Skeletal muscle satellite cell (primary cell): ENCODE results near the gene ALK.

Experiments used
- H3K27me3 ChIP-seq: 2 replicates; pipeline ENCODE4 v1.7.0; 2013; ENCODE audit warnings: low read length; ENCODE audit not compliant: control insufficient read depth, insufficient read depth
- H3K36me3 ChIP-seq: 2 replicates; pipeline ENCODE4 v1.7.0; 2013; ENCODE audit warnings: mild to moderate bottlenecking, control low read depth, low read length; ENCODE audit not compliant: insufficient read depth
- H3K4me1 ChIP-seq: 2 replicates; pipeline ENCODE4 v1.7.0; 2013; ENCODE audit warnings: low read length; ENCODE audit not compliant: control insufficient read depth, insufficient read depth
- H3K4me2 ChIP-seq: 2 replicates; pipeline ENCODE4 v1.7.0; 2013; ENCODE audit warnings: mild to moderate bottlenecking, low read length
- H3K4me3 ChIP-seq: 2 replicates; pipeline ENCODE4 v1.7.0; 2013; ENCODE audit warnings: low read length
- H3K9ac ChIP-seq: 2 replicates; pipeline ENCODE4 v1.7.0; 2013; ENCODE audit warnings: mild to moderate bottlenecking, low read depth, low read length, moderate library complexity
- H3K9me3 ChIP-seq: replicated peaks from 2 replicates; pipeline ENCODE4 v1.7.0; 2013; ENCODE audit warnings: mild to moderate bottlenecking, control low read depth, low read length

The ALK gene

DNA sequence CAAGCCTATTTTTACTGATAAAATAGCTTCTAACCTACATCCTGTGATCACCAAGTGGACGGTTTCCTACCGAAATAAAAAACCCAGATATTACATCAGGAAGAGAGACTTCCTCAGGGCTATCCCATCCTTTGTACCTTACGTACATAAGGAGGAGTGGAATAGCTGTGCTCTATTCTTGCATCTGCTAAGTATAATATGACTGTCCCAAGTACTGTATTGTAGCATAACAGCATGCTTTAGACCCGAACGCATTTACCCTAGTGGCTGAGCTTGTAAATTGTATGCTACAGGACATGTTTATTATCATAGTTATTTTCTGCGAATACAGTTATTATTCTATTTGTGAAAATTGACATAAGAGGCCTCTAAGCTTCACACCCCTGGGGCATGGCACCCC, 503.8 kb downstream of the ALK start:
- Histone ChIP-seq H3K9me3 (no peaks in the 10 kb centered on the region), H3K4me2 (no peak overlapping the region), H3K4me1 (peaks cover 10% of the 10 kb centered on the region), H3K9ac (no peak overlapping the region), H3K36me3 (no peaks in the 10 kb centered on the region), H3K27me3 (no peaks in the 10 kb centered on the region), H3K4me3 (no peak overlapping the region)

DNA sequence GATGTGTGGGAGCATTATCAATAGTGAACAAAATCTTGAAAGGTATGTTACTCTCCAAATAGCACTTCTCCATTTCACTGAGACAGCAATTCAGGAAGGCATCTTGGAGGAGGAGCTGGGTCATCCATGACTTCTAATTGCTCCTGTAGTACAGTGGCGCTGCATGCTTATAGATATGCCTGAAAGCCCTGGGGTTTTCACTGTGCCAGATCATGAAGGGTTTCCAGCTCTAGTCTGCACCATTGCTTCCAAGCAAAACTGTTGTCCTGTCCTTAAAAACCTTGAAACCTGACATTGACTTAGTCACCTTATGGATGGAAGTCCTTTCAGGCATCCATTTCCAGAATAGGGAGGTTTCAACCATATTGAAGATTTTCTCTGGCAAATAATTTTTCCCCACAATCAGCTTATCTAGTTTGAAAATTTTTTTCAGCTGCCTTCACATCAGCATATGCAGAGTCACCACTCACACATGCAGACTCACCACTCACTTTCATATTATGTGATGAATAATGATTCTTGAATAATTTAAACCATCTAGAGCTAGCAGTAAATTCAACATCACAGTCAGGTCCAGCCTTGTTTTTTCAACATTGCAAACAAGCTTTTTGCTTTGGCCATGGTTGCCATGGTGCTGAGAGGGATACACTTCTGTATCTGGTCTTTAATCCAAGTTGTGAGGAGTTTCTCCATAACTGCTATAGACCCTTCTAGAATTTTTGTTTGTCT, 509.0 kb downstream of the ALK start:
- Histone ChIP-seq H3K9me3 (no peaks in the 10 kb centered on the region), H3K27me3 (no peaks in the 10 kb centered on the region), H3K4me2 (no peak overlapping the region)

DNA sequence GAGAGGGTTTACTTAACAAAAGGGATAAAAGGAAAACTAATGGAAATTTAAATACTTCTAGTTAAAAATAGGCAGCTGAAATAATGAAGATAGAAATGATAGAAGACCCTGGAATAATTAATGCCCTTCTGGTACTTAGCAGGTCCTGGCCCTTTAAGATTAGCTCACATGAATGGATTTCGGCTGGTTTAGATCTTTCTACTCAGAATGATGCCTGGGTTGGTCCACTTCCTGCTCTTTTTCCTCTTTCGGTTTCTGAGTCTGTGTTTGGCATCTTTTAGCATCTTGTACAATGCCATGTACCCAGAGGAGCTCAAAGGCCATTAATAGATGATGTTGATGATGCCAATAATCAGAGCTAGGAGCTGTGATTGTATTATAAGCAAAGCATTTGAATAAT, 515.7 kb downstream of the ALK start:
- H3K9ac ChIP-seq, result no peak overlapping the region
- H3K4me1 ChIP-seq, result no peaks in the 10 kb centered on the region
- H3K4me2 ChIP-seq, result no peak overlapping the region
- H3K4me3 ChIP-seq, result no peak overlapping the region
- no peaks in the 10 kb centered on the region for H3K9me3 ChIP-seq
- H3K27me3 ChIP-seq, result peaks cover 3% of the 10 kb centered on the region
- no peaks in the 10 kb centered on the region for H3K36me3 ChIP-seq

More for the DNA sequence above, 509.0 kb downstream of the ALK start:
- no peaks in the 10 kb centered on the region for H3K4me1 ChIP-seq
- H3K4me3 ChIP-seq, result no peak overlapping the region
- H3K36me3 ChIP-seq, result no peaks in the 10 kb centered on the region
- H3K9ac ChIP-seq, result no peak overlapping the region

DNA sequence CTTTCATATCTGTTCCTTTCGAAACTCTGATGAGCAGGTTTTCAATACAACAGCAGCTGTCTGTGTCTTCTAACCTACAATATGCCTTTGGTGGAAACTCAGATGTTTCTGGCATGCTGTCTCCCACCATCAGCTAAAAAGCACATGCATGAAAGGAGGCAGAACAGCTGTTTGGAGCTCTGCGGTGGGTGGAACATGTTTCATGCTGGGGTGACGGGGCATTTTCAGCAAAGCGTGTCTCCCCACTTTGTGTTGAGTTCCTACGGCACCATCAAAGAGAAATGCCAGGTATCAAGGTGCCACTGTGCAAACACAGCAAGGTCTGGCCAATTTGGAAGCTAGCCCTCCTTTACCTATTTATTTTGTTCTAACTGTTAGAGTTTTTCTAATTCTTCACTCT, 516.1 kb downstream of the ALK start:
- Histone ChIP-seq H3K9me3 (no peaks in the 10 kb centered on the region), H3K9ac (no peak overlapping the region), H3K27me3 (peaks cover 3% of the 10 kb centered on the region), H3K4me3 (no peak overlapping the region), H3K4me1 (no peaks in the 10 kb centered on the region), H3K36me3 (no peaks in the 10 kb centered on the region), H3K4me2 (no peak overlapping the region)

DNA sequence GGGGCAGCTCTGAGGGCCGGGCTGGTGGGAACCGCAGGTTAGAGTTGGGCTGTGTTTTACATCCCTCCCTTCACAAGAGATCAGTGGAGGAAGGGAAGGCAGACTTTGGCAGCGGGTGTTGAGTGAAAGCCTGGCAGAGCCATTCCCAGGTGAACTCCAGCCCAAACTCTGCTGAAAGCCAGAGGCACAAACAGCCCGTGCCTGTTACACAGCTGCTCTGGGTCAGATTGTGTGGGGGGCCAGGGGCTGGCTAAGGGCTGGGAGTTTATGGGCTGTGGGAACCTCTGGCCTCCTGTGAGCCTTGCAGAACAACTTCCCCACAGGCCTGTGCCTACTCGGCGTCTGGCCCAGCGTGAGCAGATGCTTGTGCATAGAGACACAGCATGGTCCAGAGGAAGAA, 519.4 kb downstream of the ALK start:
- peaks cover 9% of the 10 kb centered on the region for H3K4me1 ChIP-seq
- H3K36me3 ChIP-seq, result no peaks in the 10 kb centered on the region
- no peak overlapping the region for H3K4me3 ChIP-seq
- no peak overlapping the region for H3K9ac ChIP-seq
- peaks cover 3% of the 10 kb centered on the region for H3K27me3 ChIP-seq
- H3K4me2 ChIP-seq, result no peak overlapping the region
- H3K9me3 ChIP-seq, result no peaks in the 10 kb centered on the region

DNA sequence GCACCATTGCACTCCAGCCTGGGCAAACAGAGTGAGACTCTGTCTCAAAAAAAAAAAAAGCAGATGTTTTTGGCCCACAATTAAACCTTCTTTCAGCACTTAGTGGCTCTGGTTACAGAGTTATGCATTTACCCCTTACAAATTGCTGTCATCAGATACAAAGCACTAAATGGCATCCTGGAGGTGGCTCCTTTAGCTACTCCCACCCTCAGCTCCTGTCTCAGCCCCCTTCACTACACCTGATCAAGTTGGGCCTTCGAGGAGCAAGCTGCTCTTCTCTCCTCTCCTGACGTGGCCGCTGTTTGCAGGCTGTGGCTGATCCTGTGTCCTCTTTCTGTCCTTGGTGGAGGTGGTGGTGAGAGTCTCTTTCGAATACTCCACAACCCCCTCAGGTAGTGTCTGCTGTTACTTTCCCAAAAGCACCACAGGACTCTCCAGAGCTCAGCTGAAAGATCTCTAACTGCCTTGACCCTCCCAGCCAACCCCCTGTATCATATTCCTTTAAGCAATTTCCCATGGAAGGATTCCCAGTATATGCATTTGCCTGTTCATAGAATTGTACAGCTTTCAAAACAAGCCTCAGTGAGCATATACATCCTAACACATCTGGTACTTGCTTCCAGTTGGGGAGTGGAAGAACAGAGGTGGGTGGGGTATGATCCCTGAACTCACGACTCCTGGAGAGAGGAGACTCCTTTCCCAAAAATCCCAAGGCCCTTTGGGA, 520.3 kb downstream of the ALK start:
- Histone ChIP-seq H3K9ac (no peak overlapping the region), H3K36me3 (no peaks in the 10 kb centered on the region), H3K4me3 (no peak overlapping the region), H3K9me3 (no peaks in the 10 kb centered on the region), H3K4me1 (peaks cover 9% of the 10 kb centered on the region), H3K4me2 (no peak overlapping the region), H3K27me3 (peaks cover 3% of the 10 kb centered on the region)

DNA sequence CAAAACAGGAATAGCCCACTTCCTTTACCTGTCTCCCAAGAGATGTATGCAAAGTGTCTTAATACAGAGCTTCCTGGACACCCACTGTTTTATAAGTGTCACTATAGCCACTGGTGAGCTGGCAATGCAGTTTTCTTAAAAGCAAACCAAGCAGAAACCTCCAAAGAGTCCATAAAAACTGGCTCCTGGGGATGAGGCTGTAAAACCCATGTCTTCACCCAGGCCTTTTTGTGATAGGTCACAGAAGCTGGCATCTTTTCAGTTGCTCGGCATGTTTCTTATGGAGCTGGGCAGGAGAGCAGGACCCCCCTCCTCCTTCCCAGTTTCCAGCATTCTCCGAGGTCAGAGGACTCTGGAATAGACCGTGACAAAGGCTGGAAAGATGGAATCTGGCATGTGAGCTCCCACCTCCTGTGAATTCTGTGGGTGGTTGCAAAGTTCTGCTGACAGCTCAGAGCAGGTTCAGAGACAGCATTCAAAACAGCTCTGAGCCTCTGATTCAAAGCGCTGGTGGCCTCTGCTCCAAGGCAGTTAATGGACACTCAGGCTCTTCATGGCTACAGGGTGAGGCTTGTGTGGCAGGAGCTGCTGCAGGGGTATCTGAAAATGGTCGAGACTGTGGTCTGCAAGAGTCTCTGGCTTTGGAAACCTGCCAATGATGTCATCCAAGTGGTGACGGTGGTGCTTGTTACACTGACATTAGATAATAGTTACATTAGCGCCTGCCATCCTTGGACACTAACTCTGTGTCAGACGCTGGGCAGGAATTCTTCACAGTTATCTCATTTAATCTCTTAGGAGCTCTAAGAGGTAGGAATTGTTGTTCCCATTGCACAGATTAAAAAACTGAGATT, 522.8 kb downstream of the ALK start:
- no peaks in the 10 kb centered on the region for H3K27me3 ChIP-seq
- no peak overlapping the region for H3K4me3 ChIP-seq
- peaks cover 9% of the 10 kb centered on the region for H3K4me1 ChIP-seq
- no peaks in the 10 kb centered on the region for H3K9me3 ChIP-seq
- no peak overlapping the region for H3K9ac ChIP-seq
- H3K4me2 ChIP-seq, result no peak overlapping the region
- no peaks in the 10 kb centered on the region for H3K36me3 ChIP-seq

DNA sequence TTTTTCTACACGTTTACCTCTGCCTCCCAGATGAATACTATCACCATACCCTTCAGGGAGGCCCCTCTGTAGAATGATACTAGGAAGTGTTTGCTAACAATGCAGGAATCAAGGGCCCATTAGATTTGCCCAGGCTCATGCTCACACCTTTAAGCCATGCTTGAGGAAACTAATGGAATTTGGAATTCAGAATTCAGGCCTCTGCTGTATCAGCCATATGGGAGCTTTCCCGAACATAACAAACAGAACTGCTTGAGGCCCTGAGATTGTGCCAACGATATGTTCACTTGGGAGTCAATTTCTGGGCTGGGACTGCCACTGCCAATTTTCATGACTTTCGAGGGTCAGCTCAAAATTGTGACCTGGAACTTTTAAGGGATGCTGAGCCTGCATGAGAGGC, 523.7 kb downstream of the ALK start:
- Histone ChIP-seq H3K4me3 (no peak overlapping the region), H3K9me3 (no peaks in the 10 kb centered on the region), H3K4me2 (no peak overlapping the region), H3K36me3 (no peaks in the 10 kb centered on the region), H3K9ac (no peak overlapping the region), H3K4me1 (peaks cover 9% of the 10 kb centered on the region), H3K27me3 (no peaks in the 10 kb centered on the region)

DNA sequence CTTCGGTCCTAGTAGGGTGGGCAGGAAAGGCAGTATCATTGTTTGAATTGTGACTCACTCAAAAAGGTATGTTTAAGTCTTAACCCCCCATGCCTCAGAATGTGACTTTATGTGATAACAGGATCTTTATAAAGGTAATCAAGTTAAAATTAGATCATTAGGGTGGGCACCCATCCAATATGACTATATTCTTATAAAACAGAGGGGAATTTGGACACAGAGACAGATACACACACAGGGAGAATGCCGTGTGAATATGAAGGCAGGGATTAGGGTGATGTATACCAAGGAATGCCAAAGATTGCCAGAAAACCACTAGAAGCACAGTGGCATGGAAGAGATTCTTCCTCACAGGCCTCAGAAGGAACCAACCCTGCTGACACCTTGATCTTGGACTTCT, 524.3 kb downstream of the ALK start:
- Histone ChIP-seq H3K4me1 (peaks cover 9% of the 10 kb centered on the region), H3K36me3 (no peaks in the 10 kb centered on the region), H3K9ac (no peak overlapping the region), H3K4me3 (no peak overlapping the region), H3K9me3 (no peaks in the 10 kb centered on the region), H3K4me2 (no peak overlapping the region), H3K27me3 (no peaks in the 10 kb centered on the region)

DNA sequence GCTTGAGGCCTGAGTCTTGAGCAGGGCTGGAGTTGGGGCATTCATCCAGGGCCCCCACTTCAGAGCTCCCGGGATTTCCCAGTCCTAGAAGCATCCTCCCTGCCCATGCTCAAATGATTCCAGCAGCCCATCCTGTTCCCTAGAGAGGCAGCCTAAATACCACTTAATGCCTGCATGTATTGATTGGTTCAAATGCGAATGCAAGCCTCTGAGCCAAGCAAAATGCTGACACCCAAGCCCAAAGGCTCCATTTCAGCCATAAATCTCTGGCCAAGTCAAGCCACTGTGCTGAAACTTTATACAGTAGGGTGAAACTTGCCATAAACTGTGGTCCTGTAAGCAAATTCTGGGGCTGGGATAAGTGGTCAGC, 526.4 kb downstream of the ALK start:
- H3K27me3 ChIP-seq, result no peaks in the 10 kb centered on the region
- H3K36me3 ChIP-seq, result no peaks in the 10 kb centered on the region
- no peaks in the 10 kb centered on the region for H3K9me3 ChIP-seq
- peaks cover 9% of the 10 kb centered on the region for H3K4me1 ChIP-seq
- no peak overlapping the region for H3K4me3 ChIP-seq
- H3K4me2 ChIP-seq, result no peak overlapping the region
- H3K9ac ChIP-seq, result no peak overlapping the region

DNA sequence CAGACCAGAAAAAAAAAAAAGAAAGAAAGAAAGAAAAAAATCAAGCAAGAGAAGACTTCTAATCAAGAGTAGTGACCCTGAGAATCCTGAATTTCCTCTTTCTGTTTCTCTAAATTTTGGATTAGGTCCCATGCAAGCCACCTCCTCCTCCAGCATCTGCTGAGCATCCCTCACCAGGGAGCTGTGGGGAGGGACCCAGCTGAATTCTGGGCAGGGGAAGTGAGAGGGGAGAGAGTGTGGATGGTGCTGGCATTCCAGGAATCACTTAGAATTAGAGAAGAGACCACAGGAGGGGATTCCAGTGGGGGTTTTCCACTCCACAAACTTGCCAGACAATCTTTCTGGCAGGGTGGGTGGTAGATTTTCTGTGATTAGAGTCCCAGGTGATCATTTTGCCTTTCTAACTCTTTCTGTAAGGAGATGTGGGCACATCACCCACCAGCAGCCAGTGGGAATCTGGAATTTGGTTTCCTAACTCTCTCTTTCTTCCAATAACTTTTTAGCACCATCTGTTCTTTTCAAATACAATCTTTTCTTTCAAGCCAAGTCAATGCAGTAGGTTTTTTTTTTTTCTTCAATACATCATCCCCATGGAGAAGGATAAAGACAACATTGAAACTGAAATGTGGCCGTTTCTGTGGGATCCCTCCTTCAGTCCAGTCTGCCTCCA, 526.9 kb downstream of the ALK start:
- H3K4me1 ChIP-seq, result peaks cover 9% of the 10 kb centered on the region
- H3K4me2 ChIP-seq, result no peak overlapping the region

More for the DNA sequence above, 526.9 kb downstream of the ALK start:
- Histone ChIP-seq H3K27me3 (no peaks in the 10 kb centered on the region), H3K9me3 (no peaks in the 10 kb centered on the region), H3K4me3 (no peak overlapping the region), H3K36me3 (no peaks in the 10 kb centered on the region), H3K9ac (no peak overlapping the region)
